NT2/D1 (cell line): ENCODE results near the gene HAUS7.

ENCODE experiments used
- YY1 ChIP-seq: IDR thresholded peaks from 2 replicates; pipeline ENCODE4 v1.6.1; 2011; ENCODE audit not compliant: insufficient read length, insufficient read depth
- ZNF274 ChIP-seq: IDR thresholded peaks from 2 replicates; pipeline ENCODE4 v1.6.1; 2011; ENCODE audit warnings: mild to moderate bottlenecking, low read depth, low read length

DNA sequence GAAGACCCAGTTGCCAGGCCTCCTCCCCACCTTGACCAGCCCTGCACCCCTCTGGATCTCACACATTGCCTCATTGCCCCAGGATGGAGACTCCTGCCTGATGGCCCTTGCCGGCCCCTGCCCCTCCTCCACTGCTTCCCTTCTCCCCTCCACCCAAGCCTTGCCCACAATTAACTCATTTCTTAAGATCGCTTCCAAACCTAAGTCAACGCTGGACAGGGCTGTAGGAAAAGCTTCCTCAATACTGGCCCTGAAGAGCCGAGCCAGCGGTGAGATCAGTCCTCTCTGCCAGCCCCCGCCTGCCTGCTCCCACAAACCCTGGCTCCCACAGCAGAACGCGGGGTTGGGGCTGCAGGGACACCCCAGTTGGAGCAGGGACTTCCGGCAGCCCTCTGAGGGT lies 7.5 kb upstream of the HAUS7 start:
- no peak for TF ChIP-seq YY1
- TF ChIP-seq ZNF274 = no peak
